HG03196 (cell line): Measurements from ENCODE around the gene JAKMIP1.
"Not testable (repeated sequence)": the region's sequence is repeated elsewhere in the genome, so short reads cannot be mapped to it uniquely, and the experiment has no call there.

Experiments
- ATAC-seq: cut with Tn5 transposase; IDR thresholded peaks from one replicate; pipeline ENCODE4 v1.9.1; 2021; ENCODE audit not compliant: unreplicated experiment

Gene JAKMIP1

GRCh38 chr4:5996641-5997040, 203.7 kb downstream of the JAKMIP1 start:
- ATAC-seq: no peak

- no peak for ATAC-seq
These were observed 204.3 kb downstream of the JAKMIP1 start for GRCh38 chr4:5995901-5996623.

GRCh38 chr4:5993876-5994811, 206.2 kb downstream of the JAKMIP1 start:
- ATAC-seq: no peak

GRCh38 chr4:5993346-5993745, 207.0 kb downstream of the JAKMIP1 start:
- not testable (repeated sequence) for ATAC-seq

- ATAC-seq: no peak
These were observed 207.5 kb downstream of the JAKMIP1 start for GRCh38 chr4:5992828-5993321.

- no peak for ATAC-seq
These were observed 208.1 kb downstream of the JAKMIP1 start for GRCh38 chr4:5992171-5992827.

GRCh38 chr4:5991405-5991804, 208.9 kb downstream of the JAKMIP1 start:
- no peak for ATAC-seq

GRCh38 chr4:5990446-5991160, 209.7 kb downstream of the JAKMIP1 start:
- ATAC-seq: no peak

- no peak for ATAC-seq
These were observed 210.8 kb downstream of the JAKMIP1 start for GRCh38 chr4:5989236-5990225.

GRCh38 chr4:5988086-5988845, 212.1 kb downstream of the JAKMIP1 start:
- ATAC-seq: no peak

GRCh38 chr4:5984843-5985242, 215.5 kb downstream of the JAKMIP1 start:
- no peak for ATAC-seq

GRCh38 chr4:5982156-5982973, 218.0 kb downstream of the JAKMIP1 start:
- ATAC-seq: no peak

- no peak for ATAC-seq
These were observed 219.8 kb downstream of the JAKMIP1 start for GRCh38 chr4:5980436-5981155.

- no peak for ATAC-seq
These were observed 220.4 kb downstream of the JAKMIP1 start for GRCh38 chr4:5979981-5980380.

- no peak for ATAC-seq
These were observed 223.4 kb downstream of the JAKMIP1 start for GRCh38 chr4:5976921-5977320.

GRCh38 chr4:5976431-5976830, 223.9 kb downstream of the JAKMIP1 start:
- no peak for ATAC-seq
